Uterus (tissue), 2 donors: ENCODE results near the gene ADARB1.

Experiments used
- POLR2A ChIP-seq, 2 donors: fragments of 450-650 bp; IDR thresholded peaks; one replicate each; pipeline ENCODE4 v1.6.1; 2016; ENCODE audit warnings: antibody characterized with exemption in 2 of 2, mild to moderate bottlenecking in 1 of 2, moderate library complexity in 1 of 2
- TF ChIP-seq, protein P1 (sequence below), 4 experiments: fragments of 200-600 bp in 2 of 4; fragments of 450-650 bp in 2 of 4; sonication (generic) in 2 of 4; IDR thresholded peaks; one replicate each; pipeline ENCODE4 v1.5.1; 2016 to 2019; ENCODE audit warnings: antibody characterized with exemption in 4 of 4, mild to moderate bottlenecking in 2 of 4, moderate library complexity in 1 of 4

DNA sequence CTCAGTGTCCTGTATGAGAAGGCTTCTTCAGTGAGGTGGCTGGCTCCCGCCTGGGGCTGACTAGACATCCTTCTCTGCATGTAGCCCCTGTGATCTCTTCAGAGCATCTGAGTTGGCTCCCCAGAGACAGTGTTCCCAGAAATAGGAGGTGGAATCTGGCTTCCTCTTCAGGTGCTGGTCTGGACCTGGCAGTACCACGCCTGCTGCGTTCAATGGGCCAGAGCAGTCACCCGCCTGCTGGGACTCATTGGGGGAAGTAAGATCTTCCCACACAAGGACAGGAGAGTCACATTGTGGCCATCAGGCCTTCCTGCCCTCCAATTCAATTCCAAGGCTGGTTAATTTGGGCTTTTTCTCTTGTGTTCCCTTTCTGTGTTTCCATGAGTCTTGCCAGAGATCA is 51.0 kb downstream of the ADARB1 start:
- TF ChIP-seq POLR2A (IDR thresholded peaks at IDR 0.05): no peak
- TF ChIP-seq, protein P1, sequence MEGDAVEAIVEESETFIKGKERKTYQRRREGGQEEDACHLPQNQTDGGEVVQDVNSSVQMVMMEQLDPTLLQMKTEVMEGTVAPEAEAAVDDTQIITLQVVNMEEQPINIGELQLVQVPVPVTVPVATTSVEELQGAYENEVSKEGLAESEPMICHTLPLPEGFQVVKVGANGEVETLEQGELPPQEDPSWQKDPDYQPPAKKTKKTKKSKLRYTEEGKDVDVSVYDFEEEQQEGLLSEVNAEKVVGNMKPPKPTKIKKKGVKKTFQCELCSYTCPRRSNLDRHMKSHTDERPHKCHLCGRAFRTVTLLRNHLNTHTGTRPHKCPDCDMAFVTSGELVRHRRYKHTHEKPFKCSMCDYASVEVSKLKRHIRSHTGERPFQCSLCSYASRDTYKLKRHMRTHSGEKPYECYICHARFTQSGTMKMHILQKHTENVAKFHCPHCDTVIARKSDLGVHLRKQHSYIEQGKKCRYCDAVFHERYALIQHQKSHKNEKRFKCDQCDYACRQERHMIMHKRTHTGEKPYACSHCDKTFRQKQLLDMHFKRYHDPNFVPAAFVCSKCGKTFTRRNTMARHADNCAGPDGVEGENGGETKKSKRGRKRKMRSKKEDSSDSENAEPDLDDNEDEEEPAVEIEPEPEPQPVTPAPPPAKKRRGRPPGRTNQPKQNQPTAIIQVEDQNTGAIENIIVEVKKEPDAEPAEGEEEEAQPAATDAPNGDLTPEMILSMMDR (IDR thresholded peaks at IDR 0.05): no peak
